Osteocyte (in vitro differentiated cells): ENCODE data around the gene SCN4B. TPM values are rescaled to one million over a fixed set of nuclear protein-coding genes. Genes with fewer than 3 reads are reported as not detected.

Experiments
- DNase-seq: peaks from one replicate; pipeline ENCODE4 v3.0.0; 2021; ENCODE audit warnings: mixed read lengths; ENCODE audit not compliant: unreplicated experiment; ENCODE audit errors: extremely low spot score
- H3K27ac Mint-ChIP-seq: one replicate; pipeline ENCODE4 v1.8.0; 2021; ENCODE audit warnings: mild to moderate bottlenecking, mixed read lengths; ENCODE audit not compliant: unreplicated experiment
- H3K27me3 Mint-ChIP-seq: one replicate; pipeline ENCODE4 v1.8.0; 2021; ENCODE audit warnings: mixed read lengths; ENCODE audit not compliant: unreplicated experiment
- H3K36me3 Mint-ChIP-seq: one replicate; pipeline ENCODE4 v1.8.0; 2021; ENCODE audit warnings: mixed read lengths; ENCODE audit not compliant: unreplicated experiment
- H3K4me1 Mint-ChIP-seq: one replicate; pipeline ENCODE4 v1.8.0; 2021; ENCODE audit warnings: mixed read lengths; ENCODE audit not compliant: unreplicated experiment
- H3K4me3 Mint-ChIP-seq: one replicate; pipeline ENCODE4 v1.8.0; 2021; ENCODE audit warnings: mild to moderate bottlenecking, moderate library complexity, mixed read lengths; ENCODE audit not compliant: unreplicated experiment
- H3K9me3 Mint-ChIP-seq: one replicate; pipeline ENCODE4 v1.8.0; 2021; ENCODE audit warnings: mixed read lengths; ENCODE audit not compliant: unreplicated experiment
- total RNA-seq: library from RNA; stranded (reverse); gene quantifications from 2 replicates; pipeline ENCODE4 v1.2.1, GENCODE V29; 2021
- TF ChIP-seq, protein P1 (sequence below): fragments of 200-600 bp; sonication (generic); IDR thresholded peaks from 2 replicates; pipeline ENCODE4 v1.5.0; 2021; ENCODE audit warnings: antibody characterized with exemption, mild to moderate bottlenecking, moderate library complexity

Gene SCN4B
- total RNA-seq, 1 donor from 2014 or later = 0.08 TPM

DNA sequence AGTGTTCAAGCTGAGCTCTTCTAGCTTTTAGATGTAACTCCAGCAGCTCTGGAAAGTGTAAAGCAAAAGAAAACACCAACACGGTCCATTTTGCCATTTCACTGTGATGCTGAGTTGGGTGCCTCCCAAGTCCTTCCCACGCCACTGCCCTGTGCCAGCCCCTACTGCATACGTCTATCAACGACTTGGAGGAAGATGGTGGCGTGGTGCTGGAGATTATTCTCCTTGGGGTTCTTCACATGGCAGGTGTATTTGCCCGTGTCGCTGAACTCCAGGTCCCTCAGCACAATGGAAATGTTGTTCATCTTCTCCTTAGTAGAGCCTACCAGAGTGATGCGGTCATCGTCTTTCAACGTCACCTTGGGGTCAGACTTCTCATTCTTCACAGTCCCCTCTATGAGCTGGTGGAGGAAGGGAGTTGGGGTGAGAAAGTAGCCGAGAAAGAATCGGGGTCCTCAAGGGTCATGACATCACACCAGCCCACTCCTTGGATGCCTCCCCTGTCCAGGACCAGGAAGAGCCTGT, 8.9 kb downstream of the SCN4B start:
- Mint-ChIP-seq H3K27me3 (peaks cover 79% of the 10 kb centered on the region), H3K27ac (no peak overlapping the region), H3K4me3 (no peak overlapping the region), H3K9me3 (no peaks in the 10 kb centered on the region), H3K4me1 (peaks cover 3% of the 10 kb centered on the region), H3K36me3 (no peaks in the 10 kb centered on the region)
- no peak for DNase-seq
- TF ChIP-seq, protein P1, sequence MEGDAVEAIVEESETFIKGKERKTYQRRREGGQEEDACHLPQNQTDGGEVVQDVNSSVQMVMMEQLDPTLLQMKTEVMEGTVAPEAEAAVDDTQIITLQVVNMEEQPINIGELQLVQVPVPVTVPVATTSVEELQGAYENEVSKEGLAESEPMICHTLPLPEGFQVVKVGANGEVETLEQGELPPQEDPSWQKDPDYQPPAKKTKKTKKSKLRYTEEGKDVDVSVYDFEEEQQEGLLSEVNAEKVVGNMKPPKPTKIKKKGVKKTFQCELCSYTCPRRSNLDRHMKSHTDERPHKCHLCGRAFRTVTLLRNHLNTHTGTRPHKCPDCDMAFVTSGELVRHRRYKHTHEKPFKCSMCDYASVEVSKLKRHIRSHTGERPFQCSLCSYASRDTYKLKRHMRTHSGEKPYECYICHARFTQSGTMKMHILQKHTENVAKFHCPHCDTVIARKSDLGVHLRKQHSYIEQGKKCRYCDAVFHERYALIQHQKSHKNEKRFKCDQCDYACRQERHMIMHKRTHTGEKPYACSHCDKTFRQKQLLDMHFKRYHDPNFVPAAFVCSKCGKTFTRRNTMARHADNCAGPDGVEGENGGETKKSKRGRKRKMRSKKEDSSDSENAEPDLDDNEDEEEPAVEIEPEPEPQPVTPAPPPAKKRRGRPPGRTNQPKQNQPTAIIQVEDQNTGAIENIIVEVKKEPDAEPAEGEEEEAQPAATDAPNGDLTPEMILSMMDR = no peak

DNA sequence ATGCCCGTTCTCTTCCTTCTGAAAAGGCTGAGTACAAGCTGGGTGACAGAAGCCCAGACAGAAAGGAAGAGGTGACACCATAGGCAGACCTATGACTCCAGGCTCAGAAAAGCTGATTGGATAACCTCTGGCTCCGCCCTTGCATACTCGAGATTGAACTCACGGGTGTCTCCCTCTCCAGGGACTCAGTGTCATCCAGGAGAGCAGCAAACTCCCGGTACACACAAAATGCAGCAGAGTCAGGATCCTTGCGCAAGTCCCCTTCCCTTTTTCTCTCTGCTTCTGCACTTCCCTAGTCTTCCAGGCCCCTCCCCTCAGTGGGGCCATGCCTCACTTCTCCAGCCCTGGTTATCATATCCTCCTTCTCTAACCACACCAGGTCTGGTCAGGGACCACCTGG, 9.8 kb downstream of the SCN4B start:
- no peak overlapping the region for H3K27ac Mint-ChIP-seq
- no peak for DNase-seq
- H3K36me3 Mint-ChIP-seq = no peaks in the 10 kb centered on the region
- no peaks in the 10 kb centered on the region for H3K9me3 Mint-ChIP-seq
- H3K27me3 Mint-ChIP-seq = peaks cover 75% of the 10 kb centered on the region
- H3K4me1 Mint-ChIP-seq = peaks cover 3% of the 10 kb centered on the region
- no peak overlapping the region for H3K4me3 Mint-ChIP-seq
- TF ChIP-seq, protein P1 = no peak

DNA sequence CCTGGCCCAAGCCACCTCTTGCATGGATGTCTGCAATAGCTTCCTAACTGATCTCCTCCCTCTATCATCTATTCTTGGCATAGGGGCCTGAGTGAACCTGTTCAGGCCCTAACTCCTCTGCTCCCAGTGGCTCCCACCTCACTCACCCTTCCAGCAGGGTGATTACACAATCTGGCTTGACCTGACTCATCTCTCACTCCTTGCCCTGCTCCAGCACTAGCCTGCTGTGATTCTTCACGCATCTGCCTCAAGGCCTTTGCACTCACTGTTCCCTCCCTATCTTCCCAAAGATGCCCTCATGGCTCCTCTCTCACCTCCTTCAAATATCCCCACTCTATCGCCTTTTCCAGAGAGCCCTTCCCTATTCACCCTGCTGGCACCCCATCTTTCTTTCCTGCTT, 10.5 kb downstream of the SCN4B start:
- H3K9me3 Mint-ChIP-seq = no peaks in the 10 kb centered on the region
- peaks cover 68% of the 10 kb centered on the region for H3K27me3 Mint-ChIP-seq
- H3K36me3 Mint-ChIP-seq = no peaks in the 10 kb centered on the region
- peaks cover 3% of the 10 kb centered on the region for H3K4me1 Mint-ChIP-seq
- TF ChIP-seq, protein P1 = no peak
- H3K27ac Mint-ChIP-seq = no peak overlapping the region
- DNase-seq = no peak
- no peak overlapping the region for H3K4me3 Mint-ChIP-seq

DNA sequence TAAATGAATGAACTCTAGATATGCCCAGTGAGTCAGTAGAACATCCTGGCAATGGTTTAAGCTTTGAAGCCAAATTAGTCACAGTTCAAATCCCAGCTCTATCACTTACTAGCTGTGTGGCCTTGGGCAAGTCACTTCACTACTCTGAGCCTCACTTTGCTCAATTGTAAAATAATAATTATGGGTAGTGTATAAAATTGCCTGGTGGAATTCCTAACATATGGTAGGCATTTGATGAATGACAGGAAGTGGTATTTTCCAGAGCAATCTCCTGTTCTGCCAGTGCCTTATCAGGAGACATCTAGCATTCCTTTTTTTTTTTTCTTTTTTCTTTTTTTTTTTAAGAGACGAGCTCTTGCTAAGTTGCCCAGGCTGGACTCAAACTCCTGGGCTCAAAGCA, 13.0 kb downstream of the SCN4B start:
- Mint-ChIP-seq H3K9me3 (no peaks in the 10 kb centered on the region), H3K36me3 (no peaks in the 10 kb centered on the region), H3K4me1 (no peaks in the 10 kb centered on the region), H3K27ac (no peak overlapping the region), H3K27me3 (peaks cover 58% of the 10 kb centered on the region), H3K4me3 (no peak overlapping the region)
- TF ChIP-seq, protein P1 = no peak
- no peak for DNase-seq

DNA sequence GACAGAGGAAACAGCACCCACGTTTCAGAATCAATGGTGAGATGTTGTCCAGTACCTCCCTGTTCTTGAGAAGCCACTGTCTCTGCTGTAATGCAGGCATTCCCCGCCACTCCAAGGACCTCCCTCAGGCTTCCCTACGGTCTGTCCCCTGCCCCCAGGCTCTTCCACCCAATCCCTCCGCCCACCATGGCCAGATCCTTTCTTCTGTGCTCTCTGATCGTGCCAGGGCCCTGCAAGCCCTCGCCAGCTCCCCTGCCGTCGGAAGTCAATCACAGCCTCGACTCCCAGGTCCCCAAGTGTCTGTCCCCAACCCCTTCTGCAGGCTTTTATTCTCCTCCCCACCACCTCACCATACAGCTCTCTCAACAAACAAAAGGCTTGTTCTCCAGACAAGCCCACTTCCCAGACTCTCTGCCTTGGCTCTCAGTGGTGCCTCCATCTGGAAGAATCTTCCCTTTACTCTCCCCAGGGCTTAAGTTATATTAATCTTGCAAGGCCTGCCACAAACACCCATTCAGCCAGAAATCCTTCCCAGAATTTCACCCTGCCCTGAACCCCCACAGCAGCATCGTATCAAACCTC, 13.7 kb downstream of the SCN4B start:
- no peaks in the 10 kb centered on the region for H3K4me1 Mint-ChIP-seq
- H3K9me3 Mint-ChIP-seq = no peaks in the 10 kb centered on the region
- H3K36me3 Mint-ChIP-seq = no peaks in the 10 kb centered on the region
- TF ChIP-seq, protein P1 = no peak
- peaks cover 51% of the 10 kb centered on the region for H3K27me3 Mint-ChIP-seq
- H3K4me3 Mint-ChIP-seq = no peak overlapping the region
- no peak for DNase-seq
- no peak overlapping the region for H3K27ac Mint-ChIP-seq
